Hair follicular keratinocyte (primary cell): Measurements from ENCODE around the gene SYT2. TPM values are rescaled to one million over a fixed set of nuclear protein-coding genes. Genes with fewer than 3 reads are reported as not detected.

Source experiments
- total RNA-seq: library from RNA; depleted of rRNA; stranded (reverse); fragments of >200 nt; gene quantifications from 2 replicates; pipeline ENCODE4 v1.2.3, GENCODE V29; 2015

Gene SYT2
- total RNA-seq, result under 0.01 TPM in 1 of 2 replicates, not detected in the other

GRCh38 chr1:202710070-202711045 lies at the start of gene SYT2:
Gene SYT2 (minus strand): TSS chr1:202710454. CDS start chr1:202605772, 104,682 bp downstream.

Other genes starting within 250 kb of the SYT2 start
- 27.5 and 40.5 TPM in 2 replicates for gene KDM5B, start 98.0 kb upstream of the SYT2 start, total RNA-seq
- gene PCAT6, start 100.5 kb upstream of the SYT2 start, total RNA-seq, result 0.47 TPM in 1 of 2 replicates, not detected in the other
- 6.3 and 7.3 TPM in 2 replicates for gene RABIF, start 178.7 kb upstream of the SYT2 start, total RNA-seq
- 23.5 and 24.4 TPM in 2 replicates for gene KLHL12, start 216.8 kb upstream of the SYT2 start, total RNA-seq
- 146 and 152 TPM in 2 replicates for gene ADIPOR1, start 247.9 kb upstream of the SYT2 start, total RNA-seq